K562 (cell line): ENCODE data around the gene MAP3K13. TPM values are rescaled to one million over a fixed set of nuclear protein-coding genes. Genes with fewer than 3 reads are reported as not detected.
A peak's percentile ranks its signal among the peaks of the same experiment; 100 is the strongest.

Experiments
- ARID1B ChIP-seq: fragments of 450-650 bp; IDR thresholded peaks from 2 replicates; pipeline ENCODE4 v1.6.1; 2016; ENCODE audit warnings: antibody characterized with exemption, mild to moderate bottlenecking, inconsistent platforms
- CBFA2T3 ChIP-seq: fragments of 450-650 bp; IDR thresholded peaks from 2 replicates; pipeline ENCODE4 v1.6.1; 2017
- CREM ChIP-seq: IDR thresholded peaks from 2 replicates; pipeline ENCODE4 v1.6.1; 2014; ENCODE audit warnings: antibody characterized with exemption, low read depth
- DPF2 ChIP-seq: fragments of 450-650 bp; IDR thresholded peaks from 2 replicates; pipeline ENCODE4 v1.6.1; 2016
- HMBOX1 ChIP-seq: sonication (generic); IDR thresholded peaks from 2 replicates; pipeline ENCODE4 v1.6.1; 2016
- ID3 ChIP-seq, 2 experiments: fragments of 250-450 bp in 1 of 2; fragments of 450-650 bp in 1 of 2; sonication (Bioruptor Pico) in 1 of 2; IDR thresholded peaks; 2 replicates each; pipeline versions ENCODE4 v1.6.1 to v1.8.0; 2016 to 2021; ENCODE audit warnings: mild to moderate bottlenecking in 2 of 2, moderate library complexity in 2 of 2, missing compliant biosample characterization in 1 of 2, missing genetic modification characterization in 1 of 2
- MAFF ChIP-seq: IDR thresholded peaks from 2 replicates; pipeline ENCODE4 v1.6.1; 2012; ENCODE audit warnings: low read length, improper control_type of control experiment
- MYBL2 ChIP-seq, 2 experiments: fragments of 450-650 bp in 1 of 2; sonication (generic) in 1 of 2; formaldehyde crosslinking in 1 of 2; IDR thresholded peaks; 2 replicates each; pipeline versions ENCODE4 v1.6.1 to v1.8.1; 2017 to 2022; ENCODE audit warnings: borderline replicate concordance in 1 of 2, inconsistent platforms in 1 of 2, low read depth in 1 of 2, mild to moderate bottlenecking in 1 of 2, missing genetic modification reagents in 1 of 2, moderate library complexity in 1 of 2
- NR2F6 ChIP-seq: fragments of 450-650 bp; formaldehyde crosslinking; IDR thresholded peaks from 2 replicates; pipeline ENCODE4 v1.4.0; 2020; ENCODE audit warnings: mild to moderate bottlenecking
- RCOR1 ChIP-seq, 2 experiments: IDR thresholded peaks; 2 replicates each; pipeline ENCODE4 v1.6.1; 2012; ENCODE audit warnings: low read depth in 2 of 2, low read length in 2 of 2, borderline replicate concordance in 1 of 2, improper control_type of control experiment in 1 of 2
- TAF9B ChIP-seq: fragments of 450-650 bp; IDR thresholded peaks from 2 replicates; pipeline ENCODE4 v1.6.1; 2018; ENCODE audit warnings: mild to moderate bottlenecking; ENCODE audit not compliant: partially characterized antibody
- TEAD4 ChIP-seq, 2 experiments: sonication (generic) in 1 of 2; formaldehyde crosslinking in 1 of 2; IDR thresholded peaks; 2 replicates each; pipeline versions ENCODE4 v1.6.1 to v1.8.0; 2012 to 2022; ENCODE audit warnings: borderline replicate concordance in 1 of 2, inconsistent platforms in 1 of 2, low read length in 1 of 2, mild to moderate bottlenecking in 1 of 2, missing genetic modification reagents in 1 of 2
- TRIM25 ChIP-seq: fragments of 450-650 bp; IDR thresholded peaks from 2 replicates; pipeline ENCODE4 v1.7.0; 2016; ENCODE audit warnings: borderline replicate concordance
- ZEB2 ChIP-seq: fragments of 450-650 bp; IDR thresholded peaks from 2 replicates; pipeline ENCODE4 v1.6.1; 2016
- ZFP36 ChIP-seq: fragments of 150-350 bp; IDR thresholded peaks from 2 replicates; pipeline ENCODE4 v1.6.1; 2018; ENCODE audit warnings: low read length, low read depth; ENCODE audit not compliant: partially characterized antibody
- ZNF239 ChIP-seq: fragments of 250-450 bp; sonication (Bioruptor Pico); IDR thresholded peaks from 2 replicates; pipeline ENCODE4 v1.4.0; 2020; ENCODE audit warnings: mild to moderate bottlenecking
- ZNF24 ChIP-seq: fragments of 450-650 bp; IDR thresholded peaks from 2 replicates; pipeline ENCODE4 v1.6.1; 2016
- ZNF253 ChIP-seq: fragments of 250-450 bp; sonication (Bioruptor Pico); conservative IDR thresholded peaks from 2 replicates; pipeline ENCODE4 v1.6.1; 2021; ENCODE audit warnings: mild to moderate bottlenecking
- ZNF668 ChIP-seq: fragments of 250-450 bp; sonication (Bioruptor Pico); IDR thresholded peaks from 2 replicates; pipeline ENCODE4 v1.8.0; 2022; ENCODE audit warnings: mild to moderate bottlenecking, inconsistent platforms
- ZSCAN32 ChIP-seq: fragments of 450-650 bp; formaldehyde crosslinking; IDR thresholded peaks from 2 replicates; pipeline ENCODE4 v1.4.0; 2020; ENCODE audit warnings: mild to moderate bottlenecking, moderate library complexity
- polyA plus RNA-seq, 8 experiments: library from polyadenylated mRNA; depleted of rRNA in 4 of 8; stranded (reverse) in 5 of 8; unstranded in 3 of 8; fragments of >200 nt; fragmentation: Nextera tagmentation in 2 of 8; fragmentation: Illumina TruSeq in 1 of 8; extraction: Ambion mirVana in 2 of 8; extraction: Trizol in 1 of 8; gene quantifications; 2 replicates each; pipeline versions ENCODE4 v1.2.1 to v1.2.3, GENCODE V29; 2011 to 2014; ENCODE audit warnings: inconsistent platforms in 1 of 8, missing spikeins in 1 of 8
- total RNA-seq, 7 experiments: library from RNA; depleted of rRNA in 6 of 7; stranded (reverse); fragments of >200 nt in 6 of 7; fragmentation: Illumina TruSeq in 2 of 7; extraction: Trizol in 2 of 7; gene quantifications; 2 replicates each; pipeline versions ENCODE4 v1.2.1 to v1.2.3, GENCODE V29; 2011 to 2021; ENCODE audit warnings: low replicate concordance in 1 of 7
- TF ChIP-seq, protein P1 (sequence below): sonication (generic); formaldehyde crosslinking; IDR thresholded peaks from 2 replicates; pipeline ENCODE4 v1.8.0; 2023; ENCODE audit warnings: mild to moderate bottlenecking, missing genetic modification reagents
- TF ChIP-seq, protein P2 (sequence below): sonication (generic); formaldehyde crosslinking; IDR thresholded peaks from 2 replicates; pipeline ENCODE4 v1.8.0; 2022; ENCODE audit warnings: missing genetic modification reagents, mild to moderate bottlenecking, borderline replicate concordance

MAP3K13 gene
- total and polyA plus RNA-seq, 9 of the 15 experiments (the other 6 are each of a cell fraction or from before 2014, with no cell fraction given), result 0.04 to 0.32 (median 0.15) TPM; not detected in 2

DNA sequence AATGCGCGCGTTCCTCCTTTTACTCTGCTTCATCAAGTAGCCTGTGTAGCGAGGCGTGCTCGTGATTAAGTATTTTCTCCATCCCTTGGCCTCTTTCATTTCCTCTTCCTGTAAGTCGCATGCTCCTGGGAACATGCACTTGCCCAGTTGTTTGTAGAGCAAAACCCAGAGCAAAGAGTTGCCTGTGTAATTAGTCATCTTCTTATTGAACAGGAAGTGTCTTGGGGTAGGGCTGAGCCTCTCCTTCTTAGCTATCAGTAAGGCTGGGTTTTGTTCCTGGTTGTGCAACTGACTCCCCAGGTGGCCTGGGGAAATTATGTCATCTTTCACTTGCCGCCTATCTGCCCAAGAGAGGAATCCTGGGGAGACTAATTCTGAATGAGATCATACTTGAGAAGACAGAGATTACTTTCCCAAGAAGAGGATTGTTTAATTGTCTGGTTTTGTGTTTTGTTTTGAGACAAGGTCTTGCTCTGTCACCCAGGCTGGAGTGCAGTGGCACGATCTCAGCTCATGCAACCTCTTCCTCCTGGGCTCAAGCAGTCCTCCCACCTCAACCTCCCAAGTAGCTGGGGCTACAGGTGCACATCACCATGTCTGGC, 174.5 kb downstream of the MAP3K13 start (continued):
- TF ChIP-seq, protein P1, sequence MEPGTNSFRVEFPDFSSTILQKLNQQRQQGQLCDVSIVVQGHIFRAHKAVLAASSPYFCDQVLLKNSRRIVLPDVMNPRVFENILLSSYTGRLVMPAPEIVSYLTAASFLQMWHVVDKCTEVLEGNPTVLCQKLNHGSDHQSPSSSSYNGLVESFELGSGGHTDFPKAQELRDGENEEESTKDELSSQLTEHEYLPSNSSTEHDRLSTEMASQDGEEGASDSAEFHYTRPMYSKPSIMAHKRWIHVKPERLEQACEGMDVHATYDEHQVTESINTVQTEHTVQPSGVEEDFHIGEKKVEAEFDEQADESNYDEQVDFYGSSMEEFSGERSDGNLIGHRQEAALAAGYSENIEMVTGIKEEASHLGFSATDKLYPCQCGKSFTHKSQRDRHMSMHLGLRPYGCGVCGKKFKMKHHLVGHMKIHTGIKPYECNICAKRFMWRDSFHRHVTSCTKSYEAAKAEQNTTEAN (CRISPR knock-in tag), result no peak
- TF ChIP-seq ZEB2 (peak; percentile 81), ZNF253 (CRISPR knock-in tag) (no peak), ZNF239 (CRISPR knock-in tag) (no peak), MAFF (no peak), MYBL2 (IDR thresholded peaks at IDR 0.05; ENCODE audit: low read depth) (no peak), MYBL2 (CRISPR knock-in tag; IDR thresholded peaks at IDR 0.05; ENCODE audit: borderline replicate concordance) (no peak), ID3 (CRISPR knock-in tag; IDR thresholded peaks at IDR 0.05) (no peak), ID3 (tag; IDR thresholded peaks at IDR 0.05) (0 out of 2 replicates have a peak, but pooled peaks have one; percentile 58), NR2F6 (CRISPR knock-in tag) (no peak), ZNF24 (0 out of 2 replicates have a peak, but pooled peaks have one; percentile 24), ZFP36 (peak; percentile 25), ZSCAN32 (CRISPR knock-in tag) (no peak), CBFA2T3 (peak; percentile 70), HMBOX1 (peak; percentile 92), ARID1B (peak; percentile 71), ZNF668 (CRISPR knock-in tag) (no peak), CREM (peak; percentile 63), RCOR1 (IDR thresholded peaks at IDR 0.05; ENCODE audit: borderline replicate concordance in 1 of 2, low read depth in 2 of 2, low read length in 2 of 2) (peak in 1 of 2 experiments; percentile 82; a peak in 1 of 4 replicates), TRIM25 (no peak), TAF9B (peak; percentile 52), DPF2 (peak; percentile 81), TEAD4 (IDR thresholded peaks at IDR 0.05; ENCODE audit: low read length) (peak; percentile 47; the same call in 1 of the 2 replicates), TEAD4 (CRISPR knock-in tag; IDR thresholded peaks at IDR 0.05; ENCODE audit: borderline replicate concordance) (no peak)
- TF ChIP-seq, protein P2, sequence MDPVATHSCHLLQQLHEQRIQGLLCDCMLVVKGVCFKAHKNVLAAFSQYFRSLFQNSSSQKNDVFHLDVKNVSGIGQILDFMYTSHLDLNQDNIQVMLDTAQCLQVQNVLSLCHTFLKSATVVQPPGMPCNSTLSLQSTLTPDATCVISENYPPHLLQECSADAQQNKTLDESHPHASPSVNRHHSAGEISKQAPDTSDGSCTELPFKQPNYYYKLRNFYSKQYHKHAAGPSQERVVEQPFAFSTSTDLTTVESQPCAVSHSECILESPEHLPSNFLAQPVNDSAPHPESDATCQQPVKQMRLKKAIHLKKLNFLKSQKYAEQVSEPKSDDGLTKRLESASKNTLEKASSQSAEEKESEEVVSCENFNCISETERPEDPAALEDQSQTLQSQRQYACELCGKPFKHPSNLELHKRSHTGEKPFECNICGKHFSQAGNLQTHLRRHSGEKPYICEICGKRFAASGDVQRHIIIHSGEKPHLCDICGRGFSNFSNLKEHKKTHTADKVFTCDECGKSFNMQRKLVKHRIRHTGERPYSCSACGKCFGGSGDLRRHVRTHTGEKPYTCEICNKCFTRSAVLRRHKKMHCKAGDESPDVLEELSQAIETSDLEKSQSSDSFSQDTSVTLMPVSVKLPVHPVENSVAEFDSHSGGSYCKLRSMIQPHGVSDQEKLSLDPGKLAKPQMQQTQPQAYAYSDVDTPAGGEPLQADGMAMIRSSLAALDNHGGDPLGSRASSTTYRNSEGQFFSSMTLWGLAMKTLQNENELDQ (CRISPR knock-in tag), result no peak
